NAMALWA (cell line): ENCODE results near the gene TPCN1.

Experiments
- DNase-seq: peaks from one replicate; pipeline ENCODE4 v3.0.0-alpha.2; 2015; ENCODE audit warnings: low spot score

TPCN1 gene

GRCh38 chr12:113305281-113305856 is 84.1 kb downstream of the TPCN1 start:
- no peak for DNase-seq

- no peak for DNase-seq
Measured at GRCh38 chr12:113306382-113306781, 85.1 kb downstream of the TPCN1 start.

- DNase-seq, result peak; percentile 30
Measured at GRCh38 chr12:113310489-113310888, 89.2 kb downstream of the TPCN1 start.

- no peak for DNase-seq
Measured at GRCh38 chr12:113314121-113314529, 92.9 kb downstream of the TPCN1 start.

GRCh38 chr12:113315358-113315757 is 94.1 kb downstream of the TPCN1 start:
- no peak for DNase-seq

- no peak for DNase-seq
Measured at GRCh38 chr12:113316155-113316554, 94.9 kb downstream of the TPCN1 start.

- DNase-seq, result no peak
Measured at GRCh38 chr12:113317122-113317521, 95.9 kb downstream of the TPCN1 start.

GRCh38 chr12:113318046-113318656 is 96.9 kb downstream of the TPCN1 start:
- DNase-seq, result no peak

- DNase-seq, result no peak
Measured at GRCh38 chr12:113318900-113319628, 97.8 kb downstream of the TPCN1 start.

GRCh38 chr12:113320401-113320800 is 99.1 kb downstream of the TPCN1 start:
- DNase-seq, result no peak

- DNase-seq, result no peak
Measured at GRCh38 chr12:113322343-113322742, 101.1 kb downstream of the TPCN1 start.

- no peak for DNase-seq
Measured at GRCh38 chr12:113325916-113326315, 104.7 kb downstream of the TPCN1 start.

- DNase-seq, result no peak
Measured at GRCh38 chr12:113326775-113327395, 105.6 kb downstream of the TPCN1 start.

GRCh38 chr12:113328368-113328889 is 107.2 kb downstream of the TPCN1 start:
- no peak for DNase-seq

- no peak for DNase-seq
Measured at GRCh38 chr12:113329022-113329790, 107.9 kb downstream of the TPCN1 start.

GRCh38 chr12:113329791-113330417 is 108.6 kb downstream of the TPCN1 start:
- DNase-seq, result no peak

GRCh38 chr12:113330505-113330904 is 109.2 kb downstream of the TPCN1 start:
- no peak for DNase-seq

- DNase-seq, result no peak
Measured at GRCh38 chr12:113332688-113333417, 111.6 kb downstream of the TPCN1 start.

- DNase-seq, result no peak
Measured at GRCh38 chr12:113333418-113333750, 112.1 kb downstream of the TPCN1 start.

- DNase-seq, result peak; percentile 48
Measured at GRCh38 chr12:113333877-113334785, 112.9 kb downstream of the TPCN1 start.
